GM08714 (cell line): ENCODE results near the gene RCBTB1.
"Not testable (repeated sequence)": the region's sequence is repeated elsewhere in the genome, so short reads cannot be mapped to it uniquely, and the experiment has no call there.

Source experiments
- H3K4me3 ChIP-seq: fragments of 200-500 bp; sonication (Bioruptor generic); 2 replicates; pipeline ENCODE4 v1.5.1; 2014; ENCODE audit warnings: mild to moderate bottlenecking, low read length, inconsistent platforms
- ZNF274 ChIP-seq: IDR thresholded peaks from 2 replicates; pipeline ENCODE4 v1.6.1; 2012; ENCODE audit warnings: mild to moderate bottlenecking, low read depth, low read length

The RCBTB1 gene

GRCh38 chr13:49615836-49616675 lies 30.7 kb upstream of the RCBTB1 start:
- no peak overlapping the region for H3K4me3 ChIP-seq
- no peak for TF ChIP-seq ZNF274

DNA sequence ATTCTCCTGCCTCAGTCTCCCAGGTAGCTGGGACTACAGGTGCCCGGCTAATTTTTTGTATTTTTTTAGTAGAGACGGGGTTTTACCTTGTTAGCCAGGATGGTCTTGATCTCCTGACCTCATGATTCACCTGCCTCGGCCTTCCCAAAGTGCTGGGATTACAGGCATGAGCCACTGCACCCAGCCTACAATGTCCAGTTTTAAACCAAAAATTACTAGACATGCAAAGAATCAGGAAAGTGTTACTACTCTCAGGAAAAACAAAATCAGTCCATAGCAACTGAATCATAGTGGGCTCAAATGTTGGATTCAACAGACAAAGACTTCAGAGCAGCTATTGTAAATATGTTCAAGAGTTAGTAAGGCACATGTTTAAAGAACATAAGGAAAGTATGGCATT lies 26.7 kb upstream of the RCBTB1 start:
- H3K4me3 ChIP-seq: not testable (repeated sequence)

DNA sequence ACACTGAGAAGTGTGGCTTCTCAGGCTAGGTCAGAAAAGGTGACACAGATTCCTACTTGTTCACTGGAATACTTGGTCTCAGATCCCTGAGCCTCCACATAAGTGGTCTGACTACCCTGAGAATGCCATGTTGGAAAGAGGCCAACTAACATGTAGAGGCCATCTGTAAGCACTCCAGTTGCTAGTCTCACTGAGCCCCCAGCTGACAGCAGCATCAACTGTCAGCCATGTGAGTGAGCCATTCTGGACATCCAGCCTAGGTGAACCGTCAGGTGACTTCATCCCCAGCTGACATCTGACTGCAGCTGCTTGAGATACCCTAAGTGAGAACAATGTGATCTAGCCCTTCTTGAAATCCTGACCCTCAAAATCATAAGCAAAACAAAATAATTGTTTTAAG lies 24.8 kb upstream of the RCBTB1 start:
- no peak for TF ChIP-seq ZNF274
- H3K4me3 ChIP-seq: no peak overlapping the region

- TF ChIP-seq ZNF274: no peak
- no peak overlapping the region for H3K4me3 ChIP-seq
Observed at GRCh38 chr13:49608651-49609331, 23.4 kb upstream of the RCBTB1 start.

DNA sequence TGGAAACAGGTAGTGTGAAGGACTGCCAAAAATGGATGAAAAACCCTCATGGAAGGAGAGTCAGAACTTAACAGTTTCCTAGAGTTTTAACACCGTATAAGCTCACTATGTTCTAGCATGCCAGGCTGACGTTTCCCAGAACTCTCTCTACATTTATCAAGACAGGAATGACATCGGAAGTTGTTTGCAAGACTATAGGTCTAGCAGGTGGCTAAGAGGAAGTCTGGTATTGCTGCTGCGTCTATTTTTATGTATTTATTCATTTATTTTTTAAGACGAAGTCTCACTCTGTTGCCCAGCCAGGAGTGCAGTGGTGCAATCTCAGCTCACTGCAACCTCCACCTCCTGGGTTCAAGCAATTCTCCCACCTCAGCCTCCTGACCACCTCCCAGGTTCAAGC lies 22.4 kb upstream of the RCBTB1 start:
- no peak overlapping the region for H3K4me3 ChIP-seq
- no peak for TF ChIP-seq ZNF274

GRCh38 chr13:49606747-49607648 lies 21.6 kb upstream of the RCBTB1 start:
- H3K4me3 ChIP-seq: peak overlapping the region; percentile 42; the same call in 1 of the 2 replicates
- TF ChIP-seq ZNF274: no peak

- TF ChIP-seq ZNF274: no peak
Observed at GRCh38 chr13:49604570-49604969, 19.2 kb upstream of the RCBTB1 start.

DNA sequence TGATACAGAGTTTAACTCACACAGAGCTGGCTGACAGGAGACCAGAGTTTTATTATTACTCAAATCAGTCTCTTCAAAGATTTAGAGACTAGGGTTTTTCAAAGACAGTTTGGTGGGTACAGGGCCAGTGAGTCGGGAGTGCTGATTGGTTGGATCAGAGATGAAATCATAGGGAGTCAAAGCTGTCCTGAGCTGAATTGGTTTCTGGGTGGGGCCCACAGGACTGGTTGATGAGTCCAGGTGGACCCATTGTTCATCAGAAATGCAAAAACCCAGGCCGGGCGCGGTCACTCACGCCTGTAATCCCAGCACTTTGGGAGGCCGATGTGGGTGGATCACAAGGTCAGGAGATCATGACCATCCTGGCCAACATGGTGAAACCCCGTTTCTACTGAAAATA lies 17.3 kb upstream of the RCBTB1 start:
- not testable (repeated sequence) for H3K4me3 ChIP-seq

More at GRCh38 chr13:49604570-49604969, 19.2 kb upstream of the RCBTB1 start:
- H3K4me3 ChIP-seq: no peak overlapping the region; the same call in 1 of the 2 replicates

GRCh38 chr13:49602005-49602404 lies 16.6 kb upstream of the RCBTB1 start:
- no peak overlapping the region for H3K4me3 ChIP-seq
- TF ChIP-seq ZNF274: no peak

- no peak for TF ChIP-seq ZNF274
- H3K4me3 ChIP-seq: no peak overlapping the region
Observed at GRCh38 chr13:49597043-49597641, 11.8 kb upstream of the RCBTB1 start.

- no peak for TF ChIP-seq ZNF274
- H3K4me3 ChIP-seq: no peak overlapping the region
Observed at GRCh38 chr13:49596221-49596620, 10.9 kb upstream of the RCBTB1 start.

- TF ChIP-seq ZNF274: no peak
Observed at GRCh38 chr13:49594576-49594975, 9.2 kb upstream of the RCBTB1 start.

GRCh38 chr13:49593876-49594275 lies 8.5 kb upstream of the RCBTB1 start:
- not testable (repeated sequence) for H3K4me3 ChIP-seq

More at GRCh38 chr13:49594576-49594975, 9.2 kb upstream of the RCBTB1 start:
- H3K4me3 ChIP-seq: no peak overlapping the region

GRCh38 chr13:49590714-49591113 lies 5.4 kb upstream of the RCBTB1 start:
- H3K4me3 ChIP-seq: not testable (repeated sequence)
